CD4-positive, alpha-beta T cell treated with Interleukin-15 for 1 hour (primary cell): ENCODE data around the gene IL20RB.
"Not testable (repeated sequence)": the region's sequence is repeated elsewhere in the genome, so short reads cannot be mapped to it uniquely, and the experiment has no call there.

Experiments used
- DNase-seq: peaks from one replicate; pipeline ENCODE4 v3.0.0-alpha.2; 2020

IL20RB gene

DNA sequence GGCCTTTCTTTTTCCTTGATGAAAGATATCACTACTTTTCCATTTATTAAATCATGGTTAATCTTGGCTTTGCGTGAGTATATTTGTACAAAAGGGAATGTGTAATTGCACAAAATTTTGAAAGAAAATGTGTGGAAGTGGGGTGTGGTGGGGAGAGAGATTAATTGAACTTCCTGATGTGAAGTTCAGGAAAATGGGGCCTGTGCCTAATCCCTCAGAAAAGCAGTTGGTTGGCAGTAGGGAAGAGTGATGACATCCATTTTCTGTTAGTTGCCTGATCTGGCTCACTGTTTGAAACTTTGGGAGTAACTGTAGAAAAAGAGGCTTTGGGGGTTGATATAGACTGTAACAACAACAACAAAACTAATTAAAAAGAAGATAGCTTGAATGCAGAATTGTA is 10.8 kb upstream of the IL20RB start:
- no peak for DNase-seq

DNA sequence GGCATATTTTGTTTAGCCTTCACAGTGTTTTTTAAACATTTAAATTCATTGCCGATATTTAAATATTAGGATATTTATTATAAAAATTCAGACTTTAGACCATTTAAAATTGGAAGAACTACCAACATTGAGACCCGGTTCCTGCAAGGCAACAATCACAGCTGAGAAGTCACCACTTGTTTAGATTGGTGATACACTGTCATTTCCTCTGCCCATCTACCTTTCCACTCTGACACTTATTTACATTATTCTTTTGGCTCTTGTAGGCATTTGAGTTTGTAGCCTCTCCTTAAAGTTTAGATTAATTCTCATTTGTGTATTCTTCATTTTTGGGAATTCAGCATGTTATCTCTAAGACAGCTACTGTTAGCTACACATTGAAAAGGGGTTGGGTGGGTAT is 10.3 kb upstream of the IL20RB start:
- DNase-seq = no peak

DNA sequence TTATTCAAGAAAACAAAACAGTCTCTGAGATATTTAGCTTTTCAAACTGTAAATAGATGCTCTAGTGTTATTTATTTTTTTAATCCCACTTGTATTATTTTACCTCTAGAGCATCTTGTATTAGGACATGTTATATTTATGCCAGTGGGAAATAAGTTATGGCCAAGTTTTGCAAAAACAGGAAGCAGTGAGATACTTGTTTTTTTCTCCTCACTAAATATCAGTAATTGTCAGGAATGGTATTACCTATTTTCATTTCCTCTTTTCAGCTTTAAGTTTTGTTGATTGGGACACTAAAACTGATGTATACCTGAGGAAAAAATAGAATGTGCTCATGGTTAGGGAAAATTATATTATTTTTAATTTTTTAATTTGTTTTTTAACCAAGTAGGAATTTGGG is 8.6 kb upstream of the IL20RB start:
- DNase-seq = no peak

DNA sequence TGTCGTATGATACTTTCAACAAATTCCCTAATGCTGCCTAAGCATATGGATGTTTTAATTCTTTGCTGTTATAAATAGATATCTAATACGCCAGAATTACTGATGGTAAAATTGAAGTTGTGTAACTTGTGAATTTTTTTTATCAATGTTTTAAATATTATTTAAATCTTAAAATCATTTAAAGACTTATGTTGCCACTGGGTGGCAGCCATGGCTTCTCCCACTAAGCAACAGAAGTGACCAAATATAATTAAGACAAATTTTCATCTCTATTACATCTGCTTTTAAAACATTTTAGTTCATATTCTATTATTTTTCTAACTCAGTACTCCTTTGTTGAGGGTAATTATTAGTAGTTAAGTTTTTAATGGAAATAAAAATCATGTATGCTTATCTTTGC is 8.1 kb upstream of the IL20RB start:
- DNase-seq = no peak

DNA sequence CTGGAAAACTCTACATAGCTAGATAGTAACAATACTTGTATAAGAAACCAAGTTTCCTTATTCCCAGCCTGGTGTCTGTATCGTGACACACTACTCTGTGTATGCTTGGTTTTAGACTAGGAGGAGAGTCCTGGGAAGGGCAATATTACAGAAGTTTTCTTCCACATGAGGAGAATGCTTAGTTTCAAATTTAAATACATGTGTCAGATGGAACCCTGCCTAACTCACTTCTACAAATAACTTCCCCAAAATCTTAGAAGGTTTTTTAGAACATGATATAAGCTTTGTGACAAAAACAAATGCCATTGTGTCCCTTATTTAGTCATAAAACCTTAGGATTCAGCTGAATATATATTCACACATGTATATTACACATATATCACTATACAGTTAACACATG is 7.2 kb upstream of the IL20RB start:
- DNase-seq = no peak

DNA sequence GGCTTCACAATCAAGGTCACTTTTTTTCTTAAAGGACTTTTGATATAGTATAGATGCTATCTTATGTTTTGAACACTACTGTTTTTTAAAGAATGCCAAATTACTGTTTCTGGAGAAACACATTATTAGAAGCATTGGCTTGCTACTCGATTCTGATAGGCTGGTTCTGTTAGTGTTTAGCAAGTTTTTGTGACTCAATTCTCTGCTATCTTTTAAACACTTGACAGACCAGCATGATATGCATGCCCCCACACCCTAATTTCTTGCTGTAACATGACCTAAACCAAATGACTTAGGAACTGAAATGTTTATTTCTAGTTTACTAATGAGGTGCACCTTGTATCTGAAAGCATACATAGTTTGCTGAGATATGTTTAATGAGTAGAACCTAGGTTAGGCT is 5.5 kb upstream of the IL20RB start:
- no peak for DNase-seq

DNA sequence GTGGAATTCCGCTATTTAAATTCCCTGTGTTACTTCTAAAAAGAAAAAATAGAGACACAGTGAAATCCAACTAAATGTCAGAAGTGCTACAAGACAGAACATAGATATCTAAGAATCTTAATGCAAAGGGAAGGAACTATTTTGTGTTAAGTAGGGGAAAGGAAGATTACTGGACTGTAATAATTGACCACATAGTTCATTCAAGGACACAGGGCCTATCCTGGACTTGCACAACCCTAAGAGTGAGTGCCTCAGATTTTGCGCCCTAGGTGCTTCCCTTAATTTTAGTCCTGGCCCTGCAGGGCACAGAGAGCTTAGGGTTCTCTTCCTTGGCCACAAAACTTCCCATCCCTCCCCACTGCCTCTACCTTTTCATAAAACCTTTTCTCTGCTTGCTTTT is 3.5 kb upstream of the IL20RB start:
- DNase-seq = no peak

DNA sequence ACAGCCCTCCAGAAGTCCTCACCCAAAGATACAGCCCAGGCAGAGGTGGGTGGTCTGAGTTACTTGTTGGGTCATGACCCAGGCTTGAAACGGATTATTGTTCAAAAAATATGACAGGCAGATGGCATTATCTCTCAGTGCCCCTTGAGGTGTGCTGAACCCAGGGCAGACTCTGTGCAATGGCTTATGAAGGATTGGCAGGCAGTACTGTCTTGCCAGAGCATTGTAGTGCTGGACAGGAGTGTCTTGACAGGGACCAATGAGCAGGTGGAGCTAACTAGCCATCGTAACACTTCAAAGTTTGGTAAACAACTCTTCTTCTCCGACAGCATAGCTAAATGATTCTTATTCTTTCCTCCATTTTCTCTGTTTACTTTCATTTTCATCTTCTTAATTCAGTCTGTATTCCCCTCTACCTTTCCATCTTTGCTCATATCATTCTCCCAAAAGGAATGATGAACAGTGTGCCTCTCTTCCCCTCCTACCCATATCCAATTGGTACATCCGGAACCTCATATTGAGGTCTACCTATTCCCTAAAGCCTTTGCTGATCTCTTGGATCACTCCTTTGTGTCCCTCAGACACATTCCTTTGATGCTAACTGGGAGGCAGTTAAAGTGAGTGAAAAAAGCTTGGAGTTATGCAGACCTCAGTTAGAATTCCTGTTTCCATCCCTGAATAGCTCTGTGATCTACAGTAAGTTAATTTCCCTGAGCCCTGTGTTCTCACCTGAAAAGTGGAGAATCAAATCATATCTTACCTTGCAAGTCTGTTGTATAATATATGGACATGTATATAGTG is 2.6 kb upstream of the IL20RB start:
- no peak for DNase-seq

DNA sequence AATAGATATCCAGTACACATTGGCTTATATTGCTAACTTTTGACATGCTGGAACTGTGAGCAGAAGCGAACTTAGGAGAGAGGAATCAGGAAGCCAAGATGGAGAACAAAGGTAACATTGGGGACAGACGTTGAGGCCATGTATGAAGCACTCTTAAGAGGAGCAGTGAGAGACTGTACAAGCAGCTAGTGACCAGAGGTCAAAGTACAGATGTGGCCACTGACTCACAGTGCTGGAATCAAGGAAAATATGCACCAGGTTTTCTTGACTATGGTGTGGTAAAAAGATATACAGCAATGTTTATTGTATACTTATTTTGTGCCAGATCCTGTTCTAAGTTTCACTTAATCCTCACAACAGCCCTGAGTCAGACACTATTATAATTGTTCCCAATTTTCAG is 2.0 kb upstream of the IL20RB start:
- DNase-seq = no peak

DNA sequence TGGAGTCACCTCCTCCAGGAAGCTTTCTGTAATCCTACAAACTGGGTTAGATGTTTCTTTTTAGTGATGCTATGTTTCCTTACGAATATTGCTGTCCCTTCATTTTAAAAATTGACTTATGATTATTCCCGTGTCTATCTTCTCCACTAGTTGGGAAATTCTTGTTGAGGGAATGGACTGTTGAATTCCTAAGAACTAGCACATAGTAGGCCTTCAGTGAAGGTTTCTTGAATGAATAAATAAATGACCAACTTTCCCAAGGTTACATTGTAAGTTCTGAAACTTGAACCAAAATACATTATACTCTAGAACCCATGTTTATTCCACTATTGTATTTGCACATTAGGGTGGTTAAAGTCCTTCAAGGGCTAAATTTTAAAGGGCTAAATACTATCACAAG is 812 bp upstream of the IL20RB start:
- no peak for DNase-seq

DNA sequence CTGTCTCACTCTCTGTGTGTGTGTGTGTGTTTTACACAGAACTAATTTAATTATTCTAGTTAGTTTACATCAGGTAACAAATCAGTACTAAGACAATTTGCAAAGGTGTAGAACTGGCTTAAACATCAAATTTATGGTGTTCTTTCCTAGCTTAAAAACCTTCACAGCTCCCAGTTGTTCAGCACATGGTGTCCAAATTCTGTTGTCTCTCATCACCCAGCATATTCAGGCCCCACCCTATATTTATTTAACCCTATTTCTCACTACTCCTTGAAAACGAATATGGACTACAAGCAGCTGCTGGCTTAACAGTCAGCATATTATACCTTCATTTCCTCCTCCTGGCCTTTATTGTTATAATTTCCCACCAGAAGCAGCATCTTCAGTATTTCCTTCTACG is 1.2 kb downstream of the IL20RB start:
- DNase-seq = no peak

DNA sequence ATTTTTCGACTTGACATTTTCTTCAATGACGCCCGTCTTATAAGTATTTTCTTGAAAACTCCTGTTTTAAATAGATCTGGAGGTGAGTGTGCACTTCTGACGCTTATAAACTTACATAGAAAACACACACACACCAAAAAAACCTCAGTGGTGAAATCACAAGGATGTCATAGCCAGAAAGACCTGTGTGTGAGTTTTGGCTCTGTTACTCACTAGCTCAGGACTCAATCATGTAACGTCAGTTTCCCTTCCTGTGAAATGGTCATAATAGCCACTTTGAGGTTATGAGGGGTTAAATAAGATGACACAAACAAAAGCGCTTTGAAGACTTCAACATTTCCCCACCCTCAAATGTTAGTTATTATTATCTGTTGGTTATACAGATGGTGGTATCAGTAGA is 1.8 kb downstream of the IL20RB start:
- DNase-seq = no peak

DNA sequence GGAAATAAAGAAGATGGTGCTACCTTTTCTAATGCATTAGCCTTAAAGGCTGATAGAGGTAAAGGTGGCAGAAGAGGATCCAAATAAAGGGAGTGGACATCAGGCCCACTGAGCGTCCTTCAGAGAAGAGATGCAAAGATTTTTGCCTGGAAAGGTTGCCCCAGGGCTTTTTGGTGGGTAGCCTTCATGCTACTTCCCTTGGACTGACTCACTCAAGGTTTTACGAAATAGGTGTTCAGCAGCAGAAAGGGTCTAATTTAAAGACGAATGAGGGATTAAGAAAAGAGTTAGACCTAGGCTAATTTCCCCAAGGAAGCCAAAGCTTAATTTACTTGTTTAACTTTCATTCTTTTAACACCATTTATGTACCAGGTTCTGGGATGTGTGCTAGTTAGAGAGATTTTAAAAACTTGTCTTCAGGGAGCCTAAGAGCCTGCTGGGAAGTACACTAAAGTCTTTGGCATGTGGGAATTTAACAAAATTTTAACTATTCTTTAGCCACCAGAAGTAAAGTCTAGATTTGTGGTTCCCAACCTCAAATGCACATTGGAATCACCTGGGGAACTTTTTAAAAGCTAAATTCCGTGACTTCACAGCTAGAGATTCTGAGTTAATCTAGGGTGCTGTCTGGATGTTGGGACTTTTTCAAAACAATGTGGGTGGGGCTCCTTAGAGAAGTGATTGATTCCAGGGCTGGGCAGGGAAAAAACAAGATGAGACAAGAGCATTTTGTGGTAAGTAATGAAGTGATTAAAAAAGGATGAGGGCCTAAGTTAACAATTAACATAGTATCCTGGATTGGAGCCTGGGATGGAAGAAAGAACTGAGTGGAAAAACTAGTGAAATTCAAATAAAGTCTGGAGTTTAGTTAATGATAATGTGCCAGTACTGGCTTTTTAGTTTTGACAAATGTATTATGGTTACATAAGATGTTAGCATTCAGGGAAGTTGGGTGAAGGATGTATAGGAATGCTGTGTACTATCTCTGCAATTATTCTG is 3.4 kb downstream of the IL20RB start:
- DNase-seq = no peak

DNA sequence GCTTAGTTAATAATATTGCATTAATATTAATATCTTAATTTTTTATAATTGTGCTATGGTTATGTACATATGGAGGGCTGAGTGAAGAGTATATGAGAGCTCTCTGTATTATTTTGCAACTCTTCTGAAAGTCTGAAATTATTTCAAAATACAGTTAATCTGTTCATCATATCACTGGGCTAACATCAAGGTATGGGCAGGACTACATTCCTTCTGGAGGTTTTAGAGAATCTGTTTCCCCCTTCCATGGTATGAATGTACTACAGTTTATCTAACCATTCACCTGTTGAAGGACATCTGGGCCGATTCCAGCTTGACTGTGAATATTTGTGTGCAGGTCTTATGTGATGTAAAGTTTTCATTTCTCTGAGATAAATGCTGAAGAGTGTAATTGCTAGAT is 5.1 kb downstream of the IL20RB start:
- DNase-seq = no peak

DNA sequence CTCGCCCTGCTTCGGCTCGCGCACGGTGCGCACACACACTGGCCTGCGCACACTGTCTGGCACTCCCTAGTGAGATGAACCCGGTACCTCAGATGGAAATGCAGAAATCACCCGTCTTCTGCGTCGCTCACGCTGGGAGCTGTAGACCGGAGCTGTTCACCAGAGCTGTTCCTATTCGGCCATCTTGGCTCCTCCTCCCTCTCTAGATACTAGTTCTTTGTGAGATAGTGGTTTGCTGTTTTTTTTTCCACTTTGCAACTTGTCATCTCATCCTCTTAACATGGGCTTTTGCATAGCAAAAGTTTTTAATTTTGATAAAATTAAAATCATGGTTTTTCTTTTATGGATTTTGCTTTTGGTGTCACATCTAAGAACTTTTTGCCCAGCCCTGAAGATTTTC is 11.8 kb downstream of the IL20RB start:
- DNase-seq = not testable (repeated sequence)

DNA sequence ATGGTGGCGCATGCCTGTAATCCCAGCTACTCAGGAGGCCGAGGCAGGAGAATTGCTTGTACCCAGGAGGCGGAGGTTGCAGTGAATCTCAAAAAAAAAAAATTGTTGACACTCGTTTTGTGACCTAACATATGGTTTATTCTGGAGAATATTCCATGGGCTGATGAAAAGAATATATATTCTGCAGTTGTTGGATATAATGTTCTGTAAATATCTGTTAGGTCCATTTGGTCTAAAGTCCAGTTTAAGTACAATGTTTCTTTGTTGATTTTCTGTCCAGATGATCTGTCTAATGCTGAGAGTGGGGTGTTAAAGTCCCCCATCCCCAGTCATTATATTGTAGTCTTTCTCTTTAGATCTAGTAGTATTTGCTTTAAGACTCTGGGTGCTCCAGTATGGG is 15.6 kb downstream of the IL20RB start:
- DNase-seq = no peak

DNA sequence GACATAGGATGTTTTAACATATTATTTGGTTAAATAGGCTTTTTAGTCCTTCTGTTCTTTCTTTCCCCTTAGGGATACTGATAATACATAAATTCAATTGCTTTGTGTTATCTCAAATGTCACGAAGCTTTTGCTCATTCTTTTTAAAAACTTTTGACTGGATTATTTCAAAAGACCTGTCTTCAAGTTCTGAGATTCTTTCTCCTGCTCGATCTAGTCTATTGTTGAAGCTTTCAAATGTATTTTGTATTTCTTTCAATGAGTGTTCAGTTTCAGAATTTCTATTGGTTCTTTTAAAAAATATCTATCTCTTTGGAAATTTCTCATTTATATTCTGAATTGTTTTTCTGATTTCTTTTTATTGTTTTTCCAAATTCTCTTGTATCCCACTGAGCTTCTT is 16.9 kb downstream of the IL20RB start:
- no peak for DNase-seq

DNA sequence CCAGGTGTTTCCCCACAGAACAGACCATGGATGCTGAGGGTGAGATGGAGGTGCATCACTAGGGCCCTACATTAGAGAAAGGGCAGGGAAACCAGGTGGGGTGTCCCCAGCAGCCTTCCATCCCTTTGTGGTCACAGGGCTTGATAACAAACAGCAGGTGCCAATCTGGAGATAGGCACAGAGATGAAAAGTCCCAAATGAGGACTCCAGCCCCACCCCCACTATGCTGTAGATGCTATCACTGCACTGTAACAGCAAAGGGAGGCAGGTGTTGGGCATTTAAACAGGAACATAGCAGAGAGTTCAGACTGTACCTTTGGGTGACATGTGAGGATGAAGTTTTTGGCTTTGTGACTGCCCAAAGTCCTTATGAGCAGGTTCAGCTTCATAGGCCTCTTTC is 21.4 kb downstream of the IL20RB start:
- DNase-seq = no peak

DNA sequence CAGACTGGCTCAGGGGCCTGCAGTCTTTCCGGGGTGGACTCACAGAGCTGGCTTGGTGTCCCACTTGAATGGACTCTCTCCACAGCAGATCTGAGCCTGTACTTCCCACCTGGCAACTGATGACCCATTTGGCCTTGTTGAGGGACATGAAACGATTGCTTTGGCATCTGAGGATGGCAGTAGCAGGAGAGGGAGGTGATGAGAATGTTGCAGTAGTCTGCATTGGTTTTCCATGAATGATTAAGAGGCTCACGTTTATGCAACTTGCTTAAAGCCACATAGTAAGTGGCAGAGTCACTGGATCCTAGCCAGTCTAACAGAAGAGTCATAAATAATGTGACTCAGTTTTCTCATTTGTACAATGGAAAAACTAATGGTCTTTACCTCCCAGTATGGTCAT is 21.9 kb downstream of the IL20RB start:
- no peak for DNase-seq

DNA sequence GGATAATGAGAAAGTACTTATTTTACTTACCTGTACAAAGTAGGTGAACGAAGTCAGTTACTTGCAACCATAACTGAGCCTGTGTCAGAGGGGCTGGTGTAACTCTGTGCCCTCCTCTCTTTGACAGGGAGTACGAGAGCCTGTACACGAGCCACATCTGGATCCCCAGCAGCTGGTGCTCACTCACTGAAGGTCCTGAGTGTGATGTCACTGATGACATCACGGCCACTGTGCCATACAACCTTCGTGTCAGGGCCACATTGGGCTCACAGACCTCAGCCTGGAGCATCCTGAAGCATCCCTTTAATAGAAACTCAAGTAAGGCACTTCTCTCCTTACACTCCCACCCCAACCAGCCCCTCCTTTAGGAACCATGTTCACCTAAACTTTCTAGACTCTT is 24.2 kb downstream of the IL20RB start:
- no peak for DNase-seq

DNA sequence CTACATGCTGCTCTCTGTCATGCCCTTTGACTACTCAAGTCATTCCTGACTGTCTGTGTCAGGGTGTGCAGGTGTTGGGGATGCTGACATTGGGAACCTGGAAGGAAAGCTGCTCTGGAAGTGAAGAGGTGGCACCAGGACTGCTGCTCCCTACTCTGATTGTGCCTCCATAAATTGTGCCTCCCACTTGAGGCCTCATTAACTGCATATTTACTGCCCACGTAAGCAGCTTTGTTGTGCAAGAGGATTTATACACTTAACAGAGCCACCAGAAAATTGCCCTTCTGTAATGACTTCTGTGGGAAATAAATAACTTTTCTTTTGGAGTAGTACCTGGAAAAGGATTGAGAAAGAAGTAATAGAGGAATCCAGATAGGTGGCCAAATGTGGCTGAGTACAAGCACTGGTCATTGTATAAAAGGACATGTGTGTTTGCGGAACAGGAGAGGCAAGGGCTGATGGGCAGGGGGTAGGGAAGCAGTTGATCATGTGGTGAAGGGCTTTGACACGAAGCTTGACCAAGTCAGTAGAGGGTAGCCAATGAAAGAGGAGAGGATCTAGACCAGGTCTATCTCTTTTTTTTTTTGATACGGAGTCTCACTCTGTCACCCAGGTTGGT is 24.8 kb downstream of the IL20RB start:
- no peak for DNase-seq

DNA sequence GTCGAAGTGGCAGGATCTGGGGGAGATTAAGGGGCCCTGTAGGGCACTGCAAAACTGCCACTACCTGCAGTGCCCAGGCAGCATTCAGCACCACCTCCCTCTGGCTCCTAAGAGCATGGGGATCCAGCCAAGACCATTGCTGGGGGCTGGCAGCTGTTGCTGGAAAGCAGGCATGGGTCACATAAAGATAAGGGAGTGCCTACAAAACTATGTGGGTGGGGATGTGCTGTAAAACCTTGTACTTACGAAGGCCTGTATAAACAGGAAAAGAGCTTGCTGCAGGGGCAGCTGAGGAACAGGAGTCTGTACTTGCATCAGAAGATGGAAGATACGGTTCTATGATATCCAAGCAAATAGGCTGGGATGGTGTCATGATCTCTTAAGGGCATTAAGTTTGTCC is 27.1 kb downstream of the IL20RB start:
- DNase-seq = no peak

DNA sequence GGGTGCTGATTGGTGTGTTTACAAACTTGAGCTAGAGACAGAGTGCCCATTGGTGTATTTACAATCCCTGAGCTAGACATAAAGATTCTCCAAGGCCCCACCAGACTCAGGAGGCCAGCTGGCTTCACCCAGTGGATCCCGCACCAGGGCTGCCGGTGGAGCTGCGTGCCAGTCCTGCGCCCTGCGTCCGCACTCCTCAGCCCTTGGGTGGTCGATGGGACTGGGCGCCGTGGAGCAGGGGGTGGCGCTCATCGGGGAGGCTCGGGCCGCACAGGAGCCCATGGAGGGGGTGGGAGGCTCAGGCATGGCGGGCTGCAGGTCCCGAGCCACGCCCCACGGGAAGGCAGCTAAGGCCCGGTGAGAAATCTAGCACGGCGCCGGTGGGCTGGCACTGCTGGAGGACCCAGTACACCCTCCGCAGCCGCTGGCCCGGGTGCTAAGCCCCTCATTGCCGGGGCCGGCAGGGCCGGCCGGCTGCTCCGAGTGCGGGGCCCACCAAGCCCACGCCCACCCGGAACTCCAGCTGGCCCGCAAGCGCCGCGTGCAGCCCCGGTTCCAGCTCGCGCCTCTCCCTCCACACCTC is 29.7 kb downstream of the IL20RB start:
- not testable (repeated sequence) for DNase-seq
